Panc1 (cell line): Measurements from ENCODE around the gene C3orf33. TPM values are rescaled to one million over a fixed set of nuclear protein-coding genes. Genes with fewer than 3 reads are reported as not detected.

Source experiments
- ATAC-seq: fragments of 200-7000 bp; cut with Tn5 transposase; 2 replicates; pipeline ENCODE4 v1.9.1; 2020; ENCODE audit warnings: mild to moderate bottlenecking, moderate library complexity
- BruUV-seq: library from RNA; stranded (reverse); fragments of 400-500 nt; replicated peaks from 2 replicates; lab custom pipeline; 2021; lab: Mats Ljungman, UMichigan
- CTCF ChIA-PET: fragments of 300-600 bp; sonication (Branson Sonifier 250); formaldehyde crosslinking; loops from one replicate; lab custom pipeline; 2022; ENCODE audit warnings: antibody characterized with exemption; lab: Charles Lee
- POLR2A ChIA-PET: fragments of 300-600 bp; sonication (Branson Sonifier 250); formaldehyde crosslinking; loops from one replicate; lab custom pipeline; 2022; ENCODE audit warnings: antibody characterized with exemption; lab: Charles Lee
- DNase-seq: peaks from one replicate; pipeline ENCODE4 v3.0.0-alpha.2; 2010; ENCODE audit warnings: low read depth, low spot score
- H3K27ac ChIP-seq: 2 replicates; pipeline ENCODE4 v1.5.1; 2011; ENCODE audit warnings: mild to moderate bottlenecking, low read length, inconsistent platforms
- H3K27me3 ChIP-seq: fragments of 200-500 bp; sonication (Bioruptor generic); 2 replicates; pipeline ENCODE4 v1.6.0; 2014; ENCODE audit warnings: low read length, inconsistent platforms; ENCODE audit not compliant: control insufficient read depth, insufficient read depth
- H3K36me3 ChIP-seq: fragments of 200-500 bp; sonication (Bioruptor generic); 2 replicates; pipeline ENCODE4 v1.5.1; 2014; ENCODE audit warnings: inconsistent platforms, mild to moderate bottlenecking, low read length, moderate library complexity; ENCODE audit not compliant: control insufficient read depth, insufficient read depth
- H3K4me1 ChIP-seq: 2 replicates; pipeline ENCODE4 v1.5.1; 2011; ENCODE audit warnings: inconsistent platforms, mild to moderate bottlenecking, low read length, moderate library complexity; ENCODE audit not compliant: control insufficient read depth, insufficient read depth
- H3K4me3 ChIP-seq, 2 experiments: 2 replicates each; pipeline ENCODE4 v1.5.1; 2011 to 2012; ENCODE audit warnings: low read depth in 2 of 2, low read length in 2 of 2, mild to moderate bottlenecking in 2 of 2, inconsistent platforms in 1 of 2, moderate library complexity in 1 of 2
- H3K9me3 ChIP-seq: fragments of 200-500 bp; sonication (Bioruptor generic); 2 replicates; pipeline ENCODE4 v1.5.1; 2014; ENCODE audit warnings: low read depth, mild to moderate bottlenecking, inconsistent platforms, low read length, moderate library complexity; ENCODE audit not compliant: control insufficient read depth, insufficient read depth
- POLR2AphosphoS5 ChIP-seq: IDR thresholded peaks from 2 replicates; pipeline ENCODE4 v1.6.1; 2012; ENCODE audit warnings: mild to moderate bottlenecking, low read depth, low read length, moderate library complexity
- SIN3A ChIP-seq: IDR thresholded peaks from 2 replicates; pipeline ENCODE4 v1.6.1; 2012; ENCODE audit warnings: low read depth, mild to moderate bottlenecking, low read length, moderate library complexity, borderline replicate concordance; ENCODE audit not compliant: insufficient read depth
- TCF7L2 ChIP-seq: IDR thresholded peaks from 2 replicates; pipeline ENCODE4 v1.6.1; 2011; ENCODE audit warnings: mild to moderate bottlenecking, low read depth, low read length, inconsistent platforms
- in situ Hi-C: cut with HindIII; loops from 2 replicates; pipeline ENCODE4 v1.10.0; 2016; ENCODE audit warnings: low sequenced_read_pairs, low pct_unique_long_range_greater_than_20kb
- intact Hi-C: fragments of 100-400 bp; cut with micrococcal nuclease; formaldehyde crosslinking; loops from one replicate; pipeline ENCODE4 v1.10.0; 2022; ENCODE audit not compliant: unreplicated experiment
- total RNA-seq: library from RNA; stranded (reverse); gene quantifications from one replicate; pipeline ENCODE4 v1.2.1, GENCODE V29; 2021; ENCODE audit not compliant: unreplicated experiment
- TF ChIP-seq, protein P1 (sequence below), 2 experiments: IDR thresholded peaks; 2 replicates each; pipeline ENCODE4 v1.6.1; 2011 to 2012; ENCODE audit warnings: low read depth in 2 of 2, control low read depth in 1 of 2, low read length in 1 of 2, mild to moderate bottlenecking in 1 of 2, moderate library complexity in 1 of 2; ENCODE audit not compliant: insufficient read depth in 1 of 2
- TF ChIP-seq, protein P2 (sequence below): fragments of 450-650 bp; IDR thresholded peaks from 2 replicates; pipeline ENCODE4 v1.5.1; 2017; ENCODE audit warnings: mild to moderate bottlenecking

Gene C3orf33
- total RNA-seq, 1 experiment from 2014 or later = 3.2 TPM

DNA sequence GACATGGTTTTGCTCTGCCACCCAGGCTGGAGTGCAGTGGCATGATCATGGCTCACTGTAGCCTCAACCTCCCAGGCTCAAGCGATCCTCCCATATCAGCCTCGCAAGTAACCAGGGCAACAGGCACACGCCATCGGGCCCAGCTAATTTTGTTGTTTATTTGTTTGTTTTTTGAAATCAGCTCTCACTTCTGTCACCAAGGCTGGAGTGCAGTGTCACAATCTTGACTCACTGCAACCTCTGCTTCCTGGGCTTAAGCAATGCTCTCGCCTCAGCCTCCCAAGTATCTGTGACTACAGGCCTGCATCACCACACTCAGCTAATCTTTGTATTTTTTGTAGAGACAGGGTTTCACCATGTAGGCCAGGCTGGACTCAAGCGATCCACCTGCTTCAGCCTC lies 35.0 kb downstream of the C3orf33 start:
- H3K27me3 ChIP-seq = no peaks in the 10 kb centered on the region
- POLR2A ChIA-PET = no interaction called here
- H3K36me3 ChIP-seq = no peaks in the 10 kb centered on the region
- no TSS peak for BruUV-seq
- DNase-seq (no peak), ATAC-seq (no peak)
- intact Hi-C loops (no loop called here), in situ Hi-C loops (no loop called here)
- H3K9me3 ChIP-seq = no peaks in the 10 kb centered on the region
- CTCF ChIA-PET = no interaction called here
- H3K27ac ChIP-seq = no peak overlapping the region
- no peaks in the 10 kb centered on the region for H3K4me1 ChIP-seq
- TF ChIP-seq, protein P1, sequence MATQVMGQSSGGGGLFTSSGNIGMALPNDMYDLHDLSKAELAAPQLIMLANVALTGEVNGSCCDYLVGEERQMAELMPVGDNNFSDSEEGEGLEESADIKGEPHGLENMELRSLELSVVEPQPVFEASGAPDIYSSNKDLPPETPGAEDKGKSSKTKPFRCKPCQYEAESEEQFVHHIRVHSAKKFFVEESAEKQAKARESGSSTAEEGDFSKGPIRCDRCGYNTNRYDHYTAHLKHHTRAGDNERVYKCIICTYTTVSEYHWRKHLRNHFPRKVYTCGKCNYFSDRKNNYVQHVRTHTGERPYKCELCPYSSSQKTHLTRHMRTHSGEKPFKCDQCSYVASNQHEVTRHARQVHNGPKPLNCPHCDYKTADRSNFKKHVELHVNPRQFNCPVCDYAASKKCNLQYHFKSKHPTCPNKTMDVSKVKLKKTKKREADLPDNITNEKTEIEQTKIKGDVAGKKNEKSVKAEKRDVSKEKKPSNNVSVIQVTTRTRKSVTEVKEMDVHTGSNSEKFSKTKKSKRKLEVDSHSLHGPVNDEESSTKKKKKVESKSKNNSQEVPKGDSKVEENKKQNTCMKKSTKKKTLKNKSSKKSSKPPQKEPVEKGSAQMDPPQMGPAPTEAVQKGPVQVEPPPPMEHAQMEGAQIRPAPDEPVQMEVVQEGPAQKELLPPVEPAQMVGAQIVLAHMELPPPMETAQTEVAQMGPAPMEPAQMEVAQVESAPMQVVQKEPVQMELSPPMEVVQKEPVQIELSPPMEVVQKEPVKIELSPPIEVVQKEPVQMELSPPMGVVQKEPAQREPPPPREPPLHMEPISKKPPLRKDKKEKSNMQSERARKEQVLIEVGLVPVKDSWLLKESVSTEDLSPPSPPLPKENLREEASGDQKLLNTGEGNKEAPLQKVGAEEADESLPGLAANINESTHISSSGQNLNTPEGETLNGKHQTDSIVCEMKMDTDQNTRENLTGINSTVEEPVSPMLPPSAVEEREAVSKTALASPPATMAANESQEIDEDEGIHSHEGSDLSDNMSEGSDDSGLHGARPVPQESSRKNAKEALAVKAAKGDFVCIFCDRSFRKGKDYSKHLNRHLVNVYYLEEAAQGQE (IDR thresholded peaks at IDR 0.05; ENCODE audit: insufficient read depth in 1 of 2, low read depth in 2 of 2, low read length in 1 of 2) = no peak
- no peak for TF ChIP-seq POLR2AphosphoS5
- TF ChIP-seq, protein P2, sequence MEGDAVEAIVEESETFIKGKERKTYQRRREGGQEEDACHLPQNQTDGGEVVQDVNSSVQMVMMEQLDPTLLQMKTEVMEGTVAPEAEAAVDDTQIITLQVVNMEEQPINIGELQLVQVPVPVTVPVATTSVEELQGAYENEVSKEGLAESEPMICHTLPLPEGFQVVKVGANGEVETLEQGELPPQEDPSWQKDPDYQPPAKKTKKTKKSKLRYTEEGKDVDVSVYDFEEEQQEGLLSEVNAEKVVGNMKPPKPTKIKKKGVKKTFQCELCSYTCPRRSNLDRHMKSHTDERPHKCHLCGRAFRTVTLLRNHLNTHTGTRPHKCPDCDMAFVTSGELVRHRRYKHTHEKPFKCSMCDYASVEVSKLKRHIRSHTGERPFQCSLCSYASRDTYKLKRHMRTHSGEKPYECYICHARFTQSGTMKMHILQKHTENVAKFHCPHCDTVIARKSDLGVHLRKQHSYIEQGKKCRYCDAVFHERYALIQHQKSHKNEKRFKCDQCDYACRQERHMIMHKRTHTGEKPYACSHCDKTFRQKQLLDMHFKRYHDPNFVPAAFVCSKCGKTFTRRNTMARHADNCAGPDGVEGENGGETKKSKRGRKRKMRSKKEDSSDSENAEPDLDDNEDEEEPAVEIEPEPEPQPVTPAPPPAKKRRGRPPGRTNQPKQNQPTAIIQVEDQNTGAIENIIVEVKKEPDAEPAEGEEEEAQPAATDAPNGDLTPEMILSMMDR = no peak
- TF ChIP-seq SIN3A = no peak
- TF ChIP-seq TCF7L2 = no peak
- H3K4me3 ChIP-seq = no peak overlapping the region

DNA sequence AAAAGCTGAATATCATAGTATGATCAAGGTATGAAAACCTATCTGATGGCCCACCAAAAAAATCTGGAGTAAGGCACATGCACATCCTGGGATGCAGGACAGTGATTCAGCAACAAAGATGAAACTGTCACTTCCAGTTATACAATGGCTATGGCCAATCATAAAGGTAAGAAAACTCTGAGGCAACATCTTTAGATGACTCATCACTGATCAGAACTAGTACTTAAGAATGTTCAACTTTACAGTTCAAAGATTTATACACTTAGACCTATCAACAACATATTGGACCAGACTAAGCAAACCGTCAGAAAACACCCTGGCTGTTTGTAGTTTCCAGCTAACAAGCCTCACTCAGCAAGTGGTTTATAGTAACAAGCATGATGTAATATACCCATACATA lies 39.9 kb downstream of the C3orf33 start:
- no peaks in the 10 kb centered on the region for H3K4me1 ChIP-seq
- H3K4me3 ChIP-seq = no peak overlapping the region
- ATAC-seq = no peak
- no peaks in the 10 kb centered on the region for H3K36me3 ChIP-seq
- BruUV-seq = no TSS peak
- intact Hi-C loops (no loop called here), in situ Hi-C loops (no loop called here)
- TF ChIP-seq TCF7L2 = no peak
- TF ChIP-seq, protein P1 (IDR thresholded peaks at IDR 0.05; ENCODE audit: insufficient read depth in 1 of 2, low read depth in 2 of 2, low read length in 1 of 2) = no peak
- TF ChIP-seq, protein P2 = no peak
- TF ChIP-seq SIN3A = no peak
- no peak for TF ChIP-seq POLR2AphosphoS5
- no peaks in the 10 kb centered on the region for H3K27me3 ChIP-seq
- H3K27ac ChIP-seq = no peak overlapping the region
- ChIA-PET POLR2A (no interaction called here), CTCF (no interaction called here)
- DNase-seq = no peak
- no peaks in the 10 kb centered on the region for H3K9me3 ChIP-seq
